ENCODE measurements around the gene QPCTL. TPM values are rescaled to one million over a fixed set of nuclear protein-coding genes. Genes with fewer than 3 reads are reported as not detected.
A peak's percentile ranks its signal among the peaks of the same experiment; 100 is the strongest.

The QPCTL gene
- total RNA-seq, 1 donor from 2014 or later = 19.3 TPM

DNA sequence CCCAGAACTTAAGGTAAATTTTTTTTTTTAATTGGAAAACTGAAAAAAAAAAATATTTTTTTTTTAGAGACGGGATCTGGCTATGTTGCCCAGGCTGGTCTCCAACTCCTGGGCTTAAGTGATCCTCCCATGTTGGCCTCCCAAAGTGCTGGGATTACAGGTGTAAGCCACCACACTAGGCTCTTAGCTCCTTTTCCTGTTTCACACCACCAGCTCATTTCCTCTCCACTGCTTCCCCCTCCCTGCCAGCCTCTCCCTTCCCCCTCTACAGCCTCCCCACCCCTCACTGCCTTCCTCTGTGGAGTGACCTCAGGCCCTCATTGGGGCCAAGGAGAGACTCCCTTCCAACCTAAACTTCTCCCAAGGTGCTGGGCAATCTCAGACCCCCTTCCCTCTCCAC, 28.7 kb upstream of the QPCTL start:
- H3K4me3 ChIP-seq (ENCODE audit: low read depth, low read length) = no peak overlapping the region
- TF ChIP-seq, protein P1, sequence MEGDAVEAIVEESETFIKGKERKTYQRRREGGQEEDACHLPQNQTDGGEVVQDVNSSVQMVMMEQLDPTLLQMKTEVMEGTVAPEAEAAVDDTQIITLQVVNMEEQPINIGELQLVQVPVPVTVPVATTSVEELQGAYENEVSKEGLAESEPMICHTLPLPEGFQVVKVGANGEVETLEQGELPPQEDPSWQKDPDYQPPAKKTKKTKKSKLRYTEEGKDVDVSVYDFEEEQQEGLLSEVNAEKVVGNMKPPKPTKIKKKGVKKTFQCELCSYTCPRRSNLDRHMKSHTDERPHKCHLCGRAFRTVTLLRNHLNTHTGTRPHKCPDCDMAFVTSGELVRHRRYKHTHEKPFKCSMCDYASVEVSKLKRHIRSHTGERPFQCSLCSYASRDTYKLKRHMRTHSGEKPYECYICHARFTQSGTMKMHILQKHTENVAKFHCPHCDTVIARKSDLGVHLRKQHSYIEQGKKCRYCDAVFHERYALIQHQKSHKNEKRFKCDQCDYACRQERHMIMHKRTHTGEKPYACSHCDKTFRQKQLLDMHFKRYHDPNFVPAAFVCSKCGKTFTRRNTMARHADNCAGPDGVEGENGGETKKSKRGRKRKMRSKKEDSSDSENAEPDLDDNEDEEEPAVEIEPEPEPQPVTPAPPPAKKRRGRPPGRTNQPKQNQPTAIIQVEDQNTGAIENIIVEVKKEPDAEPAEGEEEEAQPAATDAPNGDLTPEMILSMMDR (conservative IDR thresholded peaks at IDR 0.05; ENCODE audit: low read depth, low read length) = no peak
- DNase-seq (ENCODE audit: low read depth) = no peak

DNA sequence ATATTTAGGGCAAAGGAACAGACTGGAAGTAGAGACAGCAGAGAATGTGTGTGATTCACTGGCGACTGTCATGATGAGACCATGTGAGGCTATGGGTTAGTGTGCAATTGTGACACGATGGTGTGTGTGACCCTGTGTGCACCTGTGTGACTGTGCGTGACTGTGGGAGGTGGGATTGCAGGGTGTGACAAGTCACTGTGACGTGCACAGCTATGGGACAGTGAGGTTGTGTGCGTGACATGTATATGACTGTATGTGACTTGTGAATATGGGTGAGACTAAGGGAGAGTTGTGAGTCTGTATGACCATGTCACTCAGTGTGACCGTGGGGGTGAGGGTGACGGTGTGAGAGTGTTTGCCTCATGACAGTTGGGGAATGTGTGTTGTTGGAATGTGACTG, 27.9 kb upstream of the QPCTL start:
- TF ChIP-seq, protein P1 (conservative IDR thresholded peaks at IDR 0.05; ENCODE audit: low read depth, low read length) = no peak
- DNase-seq (ENCODE audit: low read depth) = no peak
- no peak overlapping the region for H3K4me3 ChIP-seq (ENCODE audit: low read depth, low read length)

DNA sequence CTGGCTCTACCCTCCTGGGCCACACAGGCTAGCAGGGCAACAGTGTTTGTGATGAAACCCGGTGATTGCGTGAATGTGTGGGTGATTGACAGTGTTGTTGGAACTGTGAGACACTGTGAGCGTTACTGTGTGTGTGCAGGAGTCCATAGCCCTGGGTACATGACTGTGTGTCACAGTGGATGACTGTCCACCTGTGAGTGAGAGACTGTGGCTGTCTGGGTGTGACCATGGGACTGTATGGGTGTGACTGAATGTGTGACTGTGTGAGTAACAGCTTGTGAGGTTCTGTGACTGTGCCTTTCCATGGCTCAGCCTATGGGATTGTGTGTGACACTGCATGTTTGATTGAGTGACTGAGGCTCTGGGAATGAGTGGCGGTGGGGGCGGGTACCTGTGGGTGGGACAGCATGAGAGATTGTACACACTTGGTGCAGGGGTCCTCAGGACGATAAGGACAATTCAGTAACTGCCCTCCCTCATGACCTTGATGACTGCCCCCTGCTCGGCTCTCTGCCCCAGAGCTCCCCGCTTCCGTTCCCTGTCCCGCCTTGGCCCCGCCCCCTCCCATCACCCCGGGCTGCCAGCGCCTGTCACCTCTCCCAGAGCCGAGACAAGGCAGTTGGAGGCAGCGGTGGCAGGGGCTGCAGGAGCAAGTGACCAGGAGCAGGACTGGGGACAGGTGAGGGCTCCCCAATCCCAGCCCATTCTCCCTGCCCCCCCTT, 24.7 kb upstream of the QPCTL start, which contains the start of gene GIPR:
Gene GIPR, plus strand, starts transcription at position 602 of the 722 bp plus-strand sequence. CDS start 1,300 bp downstream, outside the sequence.
- TF ChIP-seq, protein P1 (conservative IDR thresholded peaks at IDR 0.05; ENCODE audit: low read depth, low read length) = no peak
- DNase-seq (ENCODE audit: low read depth) = no peak
- peak within 1 kb of the TSS; percentile 43 for H3K4me3 ChIP-seq (ENCODE audit: low read depth, low read length)

DNA sequence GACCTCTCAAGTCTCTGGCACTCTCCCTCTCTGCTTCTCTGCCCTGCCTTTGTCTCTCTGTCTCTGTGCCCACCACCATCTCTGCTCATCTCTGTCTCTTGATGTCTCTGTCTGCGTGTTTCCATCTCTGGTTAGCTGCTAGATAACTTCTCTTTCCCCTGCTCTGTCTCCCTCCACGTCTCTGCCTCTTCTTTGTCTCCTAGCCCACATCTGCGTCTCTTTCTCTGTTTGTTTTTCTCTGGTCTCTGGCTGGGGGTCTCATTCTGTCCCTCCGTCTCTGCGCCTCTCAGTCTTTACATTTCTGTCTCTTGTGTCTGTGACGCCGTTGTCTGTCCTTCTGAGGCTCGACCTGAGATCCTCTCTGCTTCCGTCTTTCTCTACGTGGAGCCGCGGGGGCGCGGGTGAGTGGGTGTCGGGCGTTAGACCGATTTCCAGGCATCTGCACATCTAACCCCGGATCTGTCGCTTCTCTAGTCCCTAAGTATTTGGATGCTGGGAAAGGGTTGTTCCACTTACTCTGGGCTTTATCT, 24.1 kb upstream of the QPCTL start:
- DNase-seq (ENCODE audit: low read depth) = no peak
- H3K4me3 ChIP-seq (ENCODE audit: low read depth, low read length) = peak overlapping the region; percentile 43
- TF ChIP-seq, protein P1 (conservative IDR thresholded peaks at IDR 0.05; ENCODE audit: low read depth, low read length) = no peak

DNA sequence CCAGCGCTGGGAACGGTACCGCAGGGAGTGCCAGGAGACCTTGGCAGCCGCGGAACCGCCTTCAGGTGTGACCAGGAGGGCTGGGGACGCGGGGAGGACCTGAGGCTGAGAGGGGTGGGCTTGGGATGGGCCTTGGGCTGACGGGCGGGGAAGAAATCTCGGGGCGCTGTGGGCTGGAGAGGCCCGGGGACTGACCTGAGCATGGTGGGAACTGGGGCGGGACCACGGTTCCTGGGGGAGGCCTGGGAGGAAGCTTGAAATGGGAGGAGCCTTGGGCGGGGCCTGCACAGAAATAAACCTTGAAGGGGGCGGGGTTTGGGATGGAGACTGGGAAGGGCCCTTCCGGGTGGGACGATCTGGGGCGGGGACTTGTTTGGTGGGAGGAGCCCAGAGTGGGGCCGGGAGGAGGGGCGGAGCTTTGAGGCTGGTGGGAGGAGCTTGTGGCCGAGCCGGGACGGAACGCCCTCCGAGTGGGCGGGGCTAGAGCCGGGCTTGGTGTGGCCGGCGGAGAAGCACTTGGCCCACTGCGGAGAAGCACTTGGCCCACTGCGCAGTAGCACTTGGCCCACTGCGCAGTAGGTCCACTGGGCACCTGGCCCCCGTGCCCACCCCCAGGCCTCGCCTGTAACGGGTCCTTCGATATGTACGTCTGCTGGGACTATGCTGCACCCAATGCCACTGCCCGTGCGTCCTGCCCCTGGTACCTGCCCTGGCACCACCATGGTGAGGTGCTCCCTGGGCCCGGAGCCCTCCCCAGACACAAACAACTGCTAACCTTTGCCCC, 21.6 kb upstream of the QPCTL start:
- DNase-seq (ENCODE audit: low read depth) = no peak
- peak overlapping the region; percentile 57 for H3K4me3 ChIP-seq (ENCODE audit: low read depth, low read length)
- TF ChIP-seq, protein P1 (conservative IDR thresholded peaks at IDR 0.05; ENCODE audit: low read depth, low read length) = no peak

DNA sequence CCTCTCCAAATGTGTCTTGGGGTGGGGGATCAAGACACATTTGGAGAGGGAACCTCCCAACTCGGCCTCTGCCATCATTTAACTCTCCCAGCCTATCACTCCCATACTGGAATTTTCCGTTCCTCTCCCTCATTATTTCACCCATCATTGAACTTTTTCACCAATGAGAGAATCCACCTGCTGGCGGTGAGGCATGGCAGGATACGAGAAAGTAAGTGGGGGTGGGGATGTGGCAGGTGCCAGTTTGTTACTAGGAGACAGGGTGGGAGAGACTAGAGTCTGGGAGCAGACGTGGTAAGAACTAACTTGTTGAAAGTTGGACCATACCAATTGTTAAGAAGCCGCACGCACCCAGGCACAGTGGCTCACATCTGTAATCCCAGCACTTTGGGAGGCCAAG, 17.5 kb upstream of the QPCTL start:
- TF ChIP-seq, protein P1 (conservative IDR thresholded peaks at IDR 0.05; ENCODE audit: low read depth, low read length) = no peak
- no peak for DNase-seq (ENCODE audit: low read depth)
- H3K4me3 ChIP-seq (ENCODE audit: low read depth, low read length) = no peak overlapping the region
